PC-9 (cell line): ENCODE data around the gene ACTG1. TPM values are rescaled to one million over a fixed set of nuclear protein-coding genes. Genes with fewer than 3 reads are reported as not detected.

Experiments
- BruUV-seq: library from RNA; stranded (reverse); fragments of 400-500 nt; replicated peaks from 2 replicates; lab custom pipeline; 2021; lab: Mats Ljungman, UMichigan
- CTCF ChIA-PET: fragments of 300-600 bp; sonication (Branson Sonifier 250); formaldehyde crosslinking; loops from one replicate; lab custom pipeline; 2022; ENCODE audit warnings: antibody characterized with exemption; lab: Charles Lee
- POLR2A ChIA-PET: fragments of 300-600 bp; sonication (Branson Sonifier 250); formaldehyde crosslinking; loops from one replicate; lab custom pipeline; 2022; ENCODE audit warnings: antibody characterized with exemption; ENCODE audit not compliant: unreplicated experiment; lab: Charles Lee
- DNase-seq, 2 experiments: peaks; one replicate each; pipeline versions ENCODE4 v3.0.0 to v3.0.0-alpha.2; 2015 to 2022; ENCODE audit warnings: mixed read lengths in 1 of 2
- H2AFZ ChIP-seq: fragments of 200-600 bp; sonication (generic); 2 replicates; pipeline ENCODE4 v1.8.1; 2017; ENCODE audit warnings: antibody characterized with exemption
- H3F3A ChIP-seq: fragments of 200-600 bp; sonication (generic); 2 replicates; pipeline ENCODE4 v1.8.1; 2017; ENCODE audit warnings: antibody characterized with exemption, mild to moderate bottlenecking, low read depth; ENCODE audit not compliant: insufficient read depth
- H3K27ac ChIP-seq: fragments of 200-600 bp; sonication (generic); 2 replicates; pipeline ENCODE4 v1.6.1; 2016; ENCODE audit warnings: mixed run types
- H3K27me3 ChIP-seq: fragments of 200-600 bp; sonication (generic); 2 replicates; pipeline ENCODE4 v1.6.1; 2016; ENCODE audit warnings: low read depth, mixed run types; ENCODE audit not compliant: insufficient read depth
- H3K36me3 ChIP-seq: fragments of 200-600 bp; sonication (generic); 2 replicates; pipeline ENCODE4 v1.6.1; 2016; ENCODE audit warnings: low read depth, mixed run types
- H3K4me1 ChIP-seq: fragments of 200-600 bp; sonication (generic); replicated peaks from 2 replicates; pipeline ENCODE4 v1.6.1; 2016; ENCODE audit warnings: mixed run types; ENCODE audit not compliant: insufficient read depth
- H3K4me2 ChIP-seq: fragments of 200-600 bp; sonication (generic); 2 replicates; pipeline ENCODE4 v1.6.1; 2017; ENCODE audit warnings: mixed run types
- H3K4me3 ChIP-seq: fragments of 200-600 bp; sonication (generic); 2 replicates; pipeline ENCODE4 v1.6.1; 2016; ENCODE audit warnings: mixed run types
- H3K79me2 ChIP-seq: fragments of 200-600 bp; sonication (generic); 2 replicates; pipeline ENCODE4 v1.6.1; 2017; ENCODE audit warnings: low read depth, mixed run types
- H3K9me2 ChIP-seq: fragments of 200-600 bp; sonication (generic); 2 replicates; pipeline ENCODE4 v1.8.1; 2017; ENCODE audit warnings: mild to moderate bottlenecking; ENCODE audit not compliant: insufficient read depth
- H3K9me3 ChIP-seq: fragments of 200-600 bp; sonication (generic); 2 replicates; pipeline ENCODE4 v1.8.1; 2016; ENCODE audit warnings: low read depth; ENCODE audit not compliant: insufficient read depth
- H4K20me1 ChIP-seq: fragments of 200-600 bp; sonication (generic); 2 replicates; pipeline ENCODE4 v1.8.1; 2017; ENCODE audit not compliant: insufficient read depth
- CTCF ChIP-seq: fragments of 200-600 bp; sonication (generic); conservative IDR thresholded peaks from 2 replicates; pipeline ENCODE4 v1.6.1; 2017; ENCODE audit warnings: mixed run types, antibody characterized with exemption, mild to moderate bottlenecking, moderate library complexity
- EZH2 ChIP-seq: fragments of 200-600 bp; sonication (generic); IDR thresholded peaks from 2 replicates; pipeline ENCODE4 v1.8.0; 2017; ENCODE audit warnings: antibody characterized with exemption, low read depth
- intact Hi-C: fragments of 100-400 bp; cut with micrococcal nuclease; formaldehyde crosslinking; loops from one replicate; pipeline ENCODE4 v1.10.0; 2022; ENCODE audit not compliant: unreplicated experiment
- total RNA-seq: library from RNA; stranded (reverse); gene quantifications from 2 replicates; pipeline ENCODE4 v1.2.3, GENCODE V29; 2021

The ACTG1 gene
- total RNA-seq, 1 experiment from 2014 or later = 3,629 TPM

- Histone ChIP-seq H3K27me3 (no peaks in the 10 kb centered on the region), H3K36me3 (no peaks in the 10 kb centered on the region), H2AFZ (no peak overlapping the region), H3K9me3 (no peaks in the 10 kb centered on the region), H3K4me2 (no peak overlapping the region), H3F3A (peaks cover 14% of the 10 kb centered on the region; the same call in 1 of the 2 replicates), H3K4me3 (no peak overlapping the region), H3K27ac (no peak overlapping the region), H3K79me2 (peaks cover 7% of the 10 kb centered on the region; the same call in 1 of the 2 replicates), H3K9me2 (no peaks in the 10 kb centered on the region), H4K20me1 (no peaks in the 10 kb centered on the region), H3K4me1 (peaks cover 10% of the 10 kb centered on the region)
- POLR2A ChIA-PET = interaction anchor here (0.7 kb wide), 1 partner anchor 11 kb away, joined by 5 read pairs; no protein-coding TSS in a partner anchor
- DNase-seq = no peak
- intact Hi-C loops = no loop called here
- CTCF ChIA-PET = no interaction called here
- TF ChIP-seq EZH2 (no peak), CTCF (no peak)
- BruUV-seq = no TSS peak
Observed at GRCh38 chr17:81549826-81550225, 37.2 kb upstream of the ACTG1 start.

DNA sequence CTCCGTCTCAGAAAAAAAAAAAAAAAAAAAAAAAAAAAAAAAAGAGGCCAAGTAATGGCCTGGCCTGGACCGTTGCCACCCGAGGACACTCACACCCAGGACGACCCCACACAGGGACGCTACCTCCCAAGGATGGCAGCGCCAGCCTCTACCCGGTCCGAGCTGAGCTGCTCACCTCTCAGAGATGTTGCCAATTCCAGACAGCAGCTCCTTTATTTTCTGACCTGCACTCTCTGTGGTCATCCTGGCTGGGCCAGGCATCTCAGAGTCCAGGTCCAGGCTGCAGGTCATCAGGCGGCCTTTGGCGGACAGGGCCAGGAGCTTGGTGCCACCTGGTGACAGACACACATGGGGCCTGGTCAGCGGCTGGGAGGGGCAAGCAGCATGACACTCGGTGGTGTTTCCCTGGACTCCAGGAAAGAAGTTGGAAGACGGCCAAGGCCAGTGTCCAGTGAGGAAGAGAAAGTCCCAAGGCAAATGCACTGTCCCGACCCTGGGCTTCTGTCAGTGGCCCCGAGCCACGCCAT is 36.5 kb upstream of the ACTG1 start:
- Histone ChIP-seq H3K27me3 (no peaks in the 10 kb centered on the region), H3K9me2 (no peaks in the 10 kb centered on the region), H3F3A (peaks cover 9% of the 10 kb centered on the region; the same call in 1 of the 2 replicates), H4K20me1 (no peaks in the 10 kb centered on the region), H3K27ac (no peak overlapping the region), H3K9me3 (no peaks in the 10 kb centered on the region), H3K4me3 (no peak overlapping the region), H3K4me1 (peaks cover 6% of the 10 kb centered on the region), H3K36me3 (no peaks in the 10 kb centered on the region), H2AFZ (no peak overlapping the region), H3K79me2 (peaks cover 7% of the 10 kb centered on the region; the same call in 1 of the 2 replicates), H3K4me2 (no peak overlapping the region)
- BruUV-seq = no TSS peak
- TF ChIP-seq CTCF (no peak), EZH2 (no peak)
- DNase-seq = no peak
- intact Hi-C loops = no loop called here
- CTCF ChIA-PET = no interaction called here
- POLR2A ChIA-PET = interaction anchor here (0.6 to 0.7 kb wide), 2 partner anchors 11 to 184 kb away, joined by 3 to 5 read pairs; no protein-coding TSS in a partner anchor

- Histone ChIP-seq H3K9me3 (no peaks in the 10 kb centered on the region), H3K4me1 (no peaks in the 10 kb centered on the region), H3K4me2 (no peak overlapping the region), H3K4me3 (no peak overlapping the region), H3K27ac (no peak overlapping the region), H3K9me2 (no peaks in the 10 kb centered on the region), H2AFZ (no peak overlapping the region), H4K20me1 (no peaks in the 10 kb centered on the region), H3F3A (no peaks in the 10 kb centered on the region), H3K36me3 (no peaks in the 10 kb centered on the region), H3K27me3 (no peaks in the 10 kb centered on the region), H3K79me2 (peaks cover 7% of the 10 kb centered on the region; the same call in 1 of the 2 replicates)
- BruUV-seq = no TSS peak
- intact Hi-C loops = no loop called here
- TF ChIP-seq EZH2 (no peak), CTCF (no peak)
- CTCF ChIA-PET = no interaction called here
- DNase-seq = no peak
- POLR2A ChIA-PET = no interaction called here
Observed at GRCh38 chr17:81547614-81547982, 35.0 kb upstream of the ACTG1 start.
